ENCODE data around the gene ERF.

DNA sequence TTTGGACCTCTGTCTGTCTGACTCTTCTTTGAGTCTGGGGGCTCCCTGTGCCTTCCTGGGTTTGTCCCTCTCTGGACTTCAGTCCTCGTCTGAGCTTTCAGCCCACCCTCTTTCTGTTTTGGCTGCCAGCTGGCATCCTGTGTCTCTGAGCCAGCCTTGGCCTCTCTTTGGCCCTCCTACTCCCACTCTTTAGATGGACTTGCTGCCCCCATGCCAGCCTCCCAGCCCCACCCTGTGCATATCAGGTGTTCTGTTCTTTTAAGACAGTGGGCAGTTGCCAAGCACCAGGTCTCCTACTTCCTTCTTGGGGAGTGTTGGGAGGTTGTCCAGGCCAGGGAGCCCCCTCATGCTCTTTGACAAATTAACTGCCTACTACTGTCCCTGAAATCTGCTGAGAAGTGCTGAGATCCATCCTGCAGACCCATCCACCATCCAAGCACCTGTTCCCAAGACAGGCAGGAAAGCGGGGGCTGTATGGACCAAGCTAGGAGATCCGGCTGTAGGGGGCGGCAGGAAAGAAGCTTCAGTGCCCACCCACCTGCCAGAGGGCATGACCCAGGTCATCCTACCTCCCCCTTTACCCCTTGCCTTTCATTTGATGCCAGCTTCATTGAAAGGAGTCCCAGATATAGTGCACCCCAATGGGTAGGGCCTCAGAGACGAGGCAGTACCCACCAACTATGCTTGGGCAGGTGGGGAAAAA is 23.7 kb upstream of the ERF start:
- no peak for TF ChIP-seq POLR2A (IDR thresholded peaks at IDR 0.05; ENCODE audit: low read length)
- TF ChIP-seq GATA1 (IDR thresholded peaks at IDR 0.05; ENCODE audit: low read depth, low read length), result no peak

All from erythroblast (primary cell).